K562 (cell line): ENCODE results near the gene ADAM19.

Experiments
- CBX8 ChIP-seq: fragments of 200-600 bp; sonication (generic); IDR thresholded peaks from 2 replicates; pipeline ENCODE4 v1.6.1; 2012; ENCODE audit warnings: borderline replicate concordance, mixed run types, low read depth, mild to moderate bottlenecking, moderate library complexity, mixed read lengths, low read length, control low read depth, inconsistent platforms; ENCODE audit not compliant: poor library complexity, severe bottlenecking; ENCODE audit errors: extremely low read depth
- CREM ChIP-seq: IDR thresholded peaks from 2 replicates; pipeline ENCODE4 v1.6.1; 2014; ENCODE audit warnings: antibody characterized with exemption, low read depth
- EZH2 ChIP-seq: IDR thresholded peaks from 2 replicates; pipeline ENCODE4 v1.6.1; 2012; ENCODE audit warnings: low read depth, mild to moderate bottlenecking, inconsistent platforms, low read length, borderline replicate concordance
- POLR2A ChIP-seq: fragments of 450-650 bp; conservative IDR thresholded peaks from 2 replicates; pipeline ENCODE4 v1.6.1; 2016
- SRSF1 ChIP-seq: fragments of 200-400 bp; formaldehyde crosslinking; IDR thresholded peaks from 2 replicates; pipeline ENCODE4 v1.6.1; 2017; ENCODE audit warnings: mild to moderate bottlenecking, low read depth, low read length, moderate library complexity
- ZNF23 ChIP-seq: fragments of 250-450 bp; sonication (Bioruptor Pico); IDR thresholded peaks from 2 replicates; pipeline ENCODE4 v1.4.0; 2020; ENCODE audit warnings: mild to moderate bottlenecking
- ZNF384 ChIP-seq: IDR thresholded peaks from 2 replicates; pipeline ENCODE4 v1.6.1; 2012; ENCODE audit warnings: low read depth, low read length, improper control_type of control experiment
- TF ChIP-seq, protein P1 (sequence below): sonication (generic); formaldehyde crosslinking; IDR thresholded peaks from 2 replicates; pipeline ENCODE4 v1.8.0; 2022; ENCODE audit warnings: mild to moderate bottlenecking, low read depth, missing genetic modification reagents
- TF ChIP-seq, protein P2 (sequence below), 2 experiments: fragments of 450-650 bp in 1 of 2; sonication (generic) in 1 of 2; formaldehyde crosslinking; conservative IDR thresholded peaks; 2 replicates each; pipeline versions ENCODE4 v1.4.0 to v1.8.1; 2020 to 2022; ENCODE audit warnings: mild to moderate bottlenecking in 1 of 2, missing genetic modification reagents in 1 of 2
- TF ChIP-seq, protein P3 (sequence below), 2 experiments: fragments of 450-650 bp; conservative IDR thresholded peaks; 2 replicates each; pipeline ENCODE4 v1.6.1; 2017; ENCODE audit warnings: mild to moderate bottlenecking in 2 of 2, moderate library complexity in 2 of 2
- TF ChIP-seq, protein P4 (sequence below): fragments of 450-650 bp; formaldehyde crosslinking; IDR thresholded peaks from 2 replicates; pipeline ENCODE4 v1.4.0; 2022; ENCODE audit warnings: missing genetic modification characterization

DNA sequence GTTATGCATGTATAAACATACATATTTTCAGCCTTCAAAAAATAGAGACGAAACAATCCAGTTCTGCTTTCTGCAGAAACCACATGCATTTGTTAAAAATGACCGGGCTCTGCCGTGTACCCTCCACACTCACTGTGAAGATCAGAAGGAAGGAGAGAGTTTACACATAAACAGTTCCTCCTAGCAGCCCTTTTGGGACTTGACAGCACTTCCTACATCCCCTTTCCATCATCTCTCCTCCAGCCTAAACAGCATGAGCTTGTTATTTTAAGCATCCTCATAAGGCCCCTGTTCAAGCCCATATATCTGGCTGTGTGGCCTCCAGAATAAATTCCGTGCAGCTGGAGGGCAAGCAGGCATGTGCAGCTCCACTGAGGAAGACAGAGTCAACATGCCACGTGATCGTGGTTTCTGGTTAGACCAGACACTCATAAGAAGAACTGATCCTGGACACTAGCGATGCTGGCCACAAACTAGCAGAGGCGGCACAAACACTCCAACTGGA, 73.4 kb downstream of the ADAM19 start:
- no peak for TF ChIP-seq POLR2A
- no peak for TF ChIP-seq ZNF23
- TF ChIP-seq, protein P1, sequence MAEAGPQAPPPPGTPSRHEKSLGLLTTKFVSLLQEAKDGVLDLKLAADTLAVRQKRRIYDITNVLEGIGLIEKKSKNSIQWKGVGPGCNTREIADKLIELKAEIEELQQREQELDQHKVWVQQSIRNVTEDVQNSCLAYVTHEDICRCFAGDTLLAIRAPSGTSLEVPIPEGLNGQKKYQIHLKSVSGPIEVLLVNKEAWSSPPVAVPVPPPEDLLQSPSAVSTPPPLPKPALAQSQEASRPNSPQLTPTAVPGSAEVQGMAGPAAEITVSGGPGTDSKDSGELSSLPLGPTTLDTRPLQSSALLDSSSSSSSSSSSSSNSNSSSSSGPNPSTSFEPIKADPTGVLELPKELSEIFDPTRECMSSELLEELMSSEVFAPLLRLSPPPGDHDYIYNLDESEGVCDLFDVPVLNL = no peak
- no peak for TF ChIP-seq CBX8
- TF ChIP-seq, protein P2, sequence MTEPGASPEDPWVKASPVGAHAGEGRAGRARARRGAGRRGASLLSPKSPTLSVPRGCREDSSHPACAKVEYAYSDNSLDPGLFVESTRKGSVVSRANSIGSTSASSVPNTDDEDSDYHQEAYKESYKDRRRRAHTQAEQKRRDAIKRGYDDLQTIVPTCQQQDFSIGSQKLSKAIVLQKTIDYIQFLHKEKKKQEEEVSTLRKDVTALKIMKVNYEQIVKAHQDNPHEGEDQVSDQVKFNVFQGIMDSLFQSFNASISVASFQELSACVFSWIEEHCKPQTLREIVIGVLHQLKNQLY (CRISPR knock-in tag; conservative IDR thresholded peaks at IDR 0.05) = no peak
- no peak for TF ChIP-seq CREM
- TF ChIP-seq EZH2 = no peak
- TF ChIP-seq, protein P3, sequence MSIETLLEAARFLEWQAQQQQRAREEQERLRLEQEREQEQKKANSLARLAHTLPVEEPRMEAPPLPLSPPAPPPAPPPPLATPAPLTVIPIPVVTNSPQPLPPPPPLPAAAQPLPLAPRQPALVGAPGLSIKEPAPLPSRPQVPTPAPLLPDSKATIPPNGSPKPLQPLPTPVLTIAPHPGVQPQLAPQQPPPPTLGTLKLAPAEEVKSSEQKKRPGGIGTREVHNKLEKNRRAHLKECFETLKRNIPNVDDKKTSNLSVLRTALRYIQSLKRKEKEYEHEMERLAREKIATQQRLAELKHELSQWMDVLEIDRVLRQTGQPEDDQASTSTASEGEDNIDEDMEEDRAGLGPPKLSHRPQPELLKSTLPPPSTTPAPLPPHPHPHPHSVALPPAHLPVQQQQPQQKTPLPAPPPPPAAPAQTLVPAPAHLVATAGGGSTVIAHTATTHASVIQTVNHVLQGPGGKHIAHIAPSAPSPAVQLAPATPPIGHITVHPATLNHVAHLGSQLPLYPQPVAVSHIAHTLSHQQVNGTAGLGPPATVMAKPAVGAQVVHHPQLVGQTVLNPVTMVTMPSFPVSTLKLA (conservative IDR thresholded peaks at IDR 0.05) = no peak
- no peak for TF ChIP-seq ZNF384
- no peak for TF ChIP-seq SRSF1
- TF ChIP-seq, protein P4, sequence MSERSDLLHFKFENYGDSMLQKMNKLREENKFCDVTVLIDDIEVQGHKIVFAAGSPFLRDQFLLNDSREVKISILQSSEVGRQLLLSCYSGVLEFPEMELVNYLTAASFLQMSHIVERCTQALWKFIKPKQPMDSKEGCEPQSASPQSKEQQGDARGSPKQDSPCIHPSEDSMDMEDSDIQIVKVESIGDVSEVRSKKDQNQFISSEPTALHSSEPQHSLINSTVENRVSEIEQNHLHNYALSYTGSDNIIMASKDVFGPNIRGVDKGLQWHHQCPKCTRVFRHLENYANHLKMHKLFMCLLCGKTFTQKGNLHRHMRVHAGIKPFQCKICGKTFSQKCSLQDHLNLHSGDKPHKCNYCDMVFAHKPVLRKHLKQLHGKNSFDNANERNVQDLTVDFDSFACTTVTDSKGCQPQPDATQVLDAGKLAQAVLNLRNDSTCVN (CRISPR knock-in tag) = no peak
